Smooth muscle cell (in vitro differentiated cells): ENCODE results near the gene LENEP. TPM values are rescaled to one million over a fixed set of nuclear protein-coding genes. Genes with fewer than 3 reads are reported as not detected.
A peak's percentile ranks its signal among the peaks of the same experiment; 100 is the strongest.

Experiments
- DNase-seq: peaks from one replicate; lab custom pipeline; 2025; ENCODE audit not compliant: unreplicated experiment; lab: John Stamatoyannopoulos, UW
- H2AFZ ChIP-seq: fragments of 200-600 bp; sonication (generic); 2 replicates; pipeline ENCODE4 v1.6.0; 2016; ENCODE audit warnings: antibody characterized with exemption, low read depth, mild to moderate bottlenecking
- H3F3A ChIP-seq: fragments of 200-600 bp; sonication (generic); 2 replicates; pipeline ENCODE4 v1.6.0; 2017; ENCODE audit warnings: antibody characterized with exemption, low read depth
- H3K27ac ChIP-seq: fragments of 200-600 bp; sonication (generic); 2 replicates; pipeline ENCODE4 v1.5.1; 2016; ENCODE audit warnings: low read depth, mild to moderate bottlenecking
- H3K27me3 ChIP-seq: fragments of 200-600 bp; sonication (generic); 2 replicates; pipeline ENCODE4 v1.6.1; 2016; ENCODE audit warnings: low read depth, mild to moderate bottlenecking
- H3K36me3 ChIP-seq: fragments of 200-600 bp; sonication (generic); 2 replicates; pipeline ENCODE4 v1.5.1; 2016; ENCODE audit warnings: low read depth
- H3K4me1 ChIP-seq: fragments of 200-600 bp; sonication (generic); 2 replicates; pipeline ENCODE4 v1.5.1; 2016; ENCODE audit warnings: low read depth
- H3K4me2 ChIP-seq: fragments of 200-600 bp; sonication (generic); 2 replicates; pipeline ENCODE4 v1.6.0; 2016; ENCODE audit warnings: mild to moderate bottlenecking
- H3K4me3 ChIP-seq: fragments of 200-600 bp; sonication (generic); 2 replicates; pipeline ENCODE4 v1.5.1; 2016; ENCODE audit warnings: mild to moderate bottlenecking
- H3K79me2 ChIP-seq: fragments of 200-600 bp; sonication (generic); 2 replicates; pipeline ENCODE4 v1.6.0; 2016; ENCODE audit warnings: low read depth, mild to moderate bottlenecking
- H3K9ac ChIP-seq: fragments of 200-600 bp; sonication (generic); 2 replicates; pipeline ENCODE4 v1.6.0; 2016; ENCODE audit warnings: low read depth
- H3K9me3 ChIP-seq: fragments of 200-600 bp; sonication (generic); replicated peaks from 2 replicates; pipeline ENCODE4 v1.5.1; 2016; ENCODE audit warnings: low read depth
- H4K20me1 ChIP-seq: fragments of 200-600 bp; sonication (generic); 2 replicates; pipeline ENCODE4 v1.6.0; 2016; ENCODE audit warnings: low read depth
- WGBS: methylation state at CpG from one replicate; pipeline ENCODE4 v1.1.7; 2016; ENCODE audit warnings: low lambda C conversion rate; 5-methylcytosine and 5-hydroxymethylcytosine counted together
- polyA plus RNA-seq: library from polyadenylated mRNA; unstranded; fragments of >200 nt; fragmentation: Nextera tagmentation; extraction: Ambion mirVana; gene quantifications from 2 replicates; pipeline ENCODE4 v1.2.1, GENCODE V29; 2016
- total RNA-seq: library from RNA; depleted of rRNA; stranded (reverse); fragments of >200 nt; gene quantifications from 2 replicates; pipeline ENCODE4 v1.2.3, GENCODE V29; 2014
- TF ChIP-seq, protein P1 (sequence below): fragments of 200-600 bp; sonication (generic); IDR thresholded peaks from 2 replicates; pipeline ENCODE4 v1.5.1; 2017; ENCODE audit warnings: borderline replicate concordance, mild to moderate bottlenecking, antibody characterized with exemption; ENCODE audit not compliant: insufficient read depth, poor library complexity, severe bottlenecking

LENEP gene
- total and polyA plus RNA-seq, 2 experiments from 2014 or later: not detected

DNA sequence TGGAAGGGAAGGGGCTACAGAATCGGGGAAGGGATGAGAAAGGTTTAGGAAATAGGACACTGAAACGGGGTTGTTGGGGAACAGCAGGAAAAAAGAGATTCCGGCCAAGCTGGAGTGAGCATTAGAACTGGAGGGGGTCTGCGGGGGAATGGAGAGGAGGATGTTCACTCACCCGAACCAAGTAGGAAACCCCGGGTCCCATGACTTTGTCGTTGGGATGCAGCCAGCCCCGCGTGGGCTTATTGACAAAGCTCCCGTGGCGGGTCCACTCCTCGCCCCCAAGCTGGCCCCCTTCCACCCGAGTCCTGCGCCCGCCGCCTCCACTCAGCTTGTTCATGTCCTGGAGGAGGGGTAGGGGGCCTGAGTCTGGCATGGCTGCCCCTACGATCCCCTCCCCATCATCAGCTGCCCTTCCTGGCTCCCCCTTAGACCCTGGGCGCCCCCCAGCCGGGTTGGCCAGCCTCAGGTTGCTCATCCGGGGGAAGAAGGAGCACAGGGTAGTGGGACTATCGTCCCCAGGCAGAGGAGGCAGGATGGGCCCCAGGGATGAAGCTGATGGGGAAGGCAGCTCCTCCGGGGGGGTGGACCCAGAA is 23.4 kb upstream of the LENEP start:
- Histone ChIP-seq H3K36me3 (no peaks in the 10 kb centered on the region), H2AFZ (no peak overlapping the region), H3K9me3 (no peaks in the 10 kb centered on the region), H3K27me3 (no peaks in the 10 kb centered on the region), H3K4me2 (peak overlapping the region; percentile 94), H3K4me3 (peak overlapping the region; percentile 55), H4K20me1 (peaks cover 39% of the 10 kb centered on the region), H3F3A (peaks cover 41% of the 10 kb centered on the region), H3K9ac (peak overlapping the region; percentile 73), H3K27ac (peak overlapping the region; percentile 98), H3K79me2 (peaks cover 43% of the 10 kb centered on the region), H3K4me1 (peaks cover 46% of the 10 kb centered on the region)
- 15% methylated on average over 15 of the region's 22 CpGs for WGBS
- TF ChIP-seq, protein P1, sequence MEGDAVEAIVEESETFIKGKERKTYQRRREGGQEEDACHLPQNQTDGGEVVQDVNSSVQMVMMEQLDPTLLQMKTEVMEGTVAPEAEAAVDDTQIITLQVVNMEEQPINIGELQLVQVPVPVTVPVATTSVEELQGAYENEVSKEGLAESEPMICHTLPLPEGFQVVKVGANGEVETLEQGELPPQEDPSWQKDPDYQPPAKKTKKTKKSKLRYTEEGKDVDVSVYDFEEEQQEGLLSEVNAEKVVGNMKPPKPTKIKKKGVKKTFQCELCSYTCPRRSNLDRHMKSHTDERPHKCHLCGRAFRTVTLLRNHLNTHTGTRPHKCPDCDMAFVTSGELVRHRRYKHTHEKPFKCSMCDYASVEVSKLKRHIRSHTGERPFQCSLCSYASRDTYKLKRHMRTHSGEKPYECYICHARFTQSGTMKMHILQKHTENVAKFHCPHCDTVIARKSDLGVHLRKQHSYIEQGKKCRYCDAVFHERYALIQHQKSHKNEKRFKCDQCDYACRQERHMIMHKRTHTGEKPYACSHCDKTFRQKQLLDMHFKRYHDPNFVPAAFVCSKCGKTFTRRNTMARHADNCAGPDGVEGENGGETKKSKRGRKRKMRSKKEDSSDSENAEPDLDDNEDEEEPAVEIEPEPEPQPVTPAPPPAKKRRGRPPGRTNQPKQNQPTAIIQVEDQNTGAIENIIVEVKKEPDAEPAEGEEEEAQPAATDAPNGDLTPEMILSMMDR: no peak
- DNase-seq: no peak

- no peaks in the 10 kb centered on the region for H3K27me3 ChIP-seq
- no peaks in the 10 kb centered on the region for H3K36me3 ChIP-seq
- H3K79me2 ChIP-seq: peaks cover 44% of the 10 kb centered on the region
- H3K9ac ChIP-seq: peak within 1 kb of the TSS; percentile 95
- no peak within 1 kb of the TSS for H2AFZ ChIP-seq
- H3F3A ChIP-seq: peaks cover 42% of the 10 kb centered on the region
- peak; percentile 72 for DNase-seq
- TF ChIP-seq, protein P1: no peak
- peak within 1 kb of the TSS; percentile 94 for H3K4me2 ChIP-seq
- H3K27ac ChIP-seq: peak within 1 kb of the TSS; percentile 98
- H3K4me3 ChIP-seq: peak within 1 kb of the TSS; percentile 55
- H4K20me1 ChIP-seq: peaks cover 35% of the 10 kb centered on the region
- 8% methylated on average over 15 of the region's 15 CpGs for WGBS
- peaks cover 46% of the 10 kb centered on the region for H3K4me1 ChIP-seq
- no peaks in the 10 kb centered on the region for H3K9me3 ChIP-seq
These were observed 22.6 kb upstream of the LENEP start, which contains the start of gene SHC1 for GRCh38 chr1:154970631-154971340. TSS of gene SHC1 (minus strand) at chr1:154970747. CDS start at chr1:154970526, 221 bp downstream.

DNA sequence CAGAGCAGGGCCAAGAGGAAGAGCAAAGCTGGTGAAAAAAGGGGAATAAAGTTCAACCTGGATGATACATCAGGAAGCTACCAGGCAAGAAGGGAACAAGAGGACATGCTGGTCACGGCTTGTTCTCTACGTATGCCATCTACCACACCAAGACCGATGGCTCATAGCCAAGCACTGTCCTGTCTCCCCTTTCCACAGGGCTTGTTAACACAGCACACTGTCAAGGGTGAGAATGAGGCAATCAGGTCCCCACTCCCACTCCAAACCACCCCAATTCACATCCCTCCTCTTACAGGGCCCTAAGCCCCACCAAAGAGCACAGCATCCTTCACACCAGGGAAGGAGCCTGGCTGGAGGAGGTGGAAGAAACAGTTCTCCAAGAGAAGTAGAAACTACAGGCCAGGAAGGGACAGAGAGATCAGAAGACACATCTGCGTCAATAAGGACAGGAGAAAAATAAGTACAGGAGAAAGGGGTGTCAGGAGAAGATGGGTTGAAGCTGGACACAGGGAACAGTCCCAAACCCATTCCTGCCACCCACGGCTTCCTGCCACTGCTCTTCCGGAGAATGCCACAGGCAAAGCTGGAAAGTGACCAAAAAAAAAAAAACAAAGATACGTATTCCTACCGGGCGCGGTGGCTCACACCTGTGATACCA is 21.9 kb upstream of the LENEP start:
- no peaks in the 10 kb centered on the region for H3K9me3 ChIP-seq
- H3K4me3 ChIP-seq: peak overlapping the region; percentile 55
- H4K20me1 ChIP-seq: peaks cover 32% of the 10 kb centered on the region
- no peaks in the 10 kb centered on the region for H3K36me3 ChIP-seq
- DNase-seq: no peak
- peaks cover 49% of the 10 kb centered on the region for H3K79me2 ChIP-seq
- TF ChIP-seq, protein P1: no peak
- peaks cover 42% of the 10 kb centered on the region for H3F3A ChIP-seq
- H3K27me3 ChIP-seq: no peaks in the 10 kb centered on the region
- H3K4me2 ChIP-seq: peak overlapping the region; percentile 94
- 45% methylated on average over 10 of the region's 10 CpGs for WGBS
- peak overlapping the region; percentile 95 for H3K9ac ChIP-seq
- no peak overlapping the region for H2AFZ ChIP-seq
- peak overlapping the region; percentile 98 for H3K27ac ChIP-seq
- H3K4me1 ChIP-seq: peaks cover 53% of the 10 kb centered on the region
